Natural killer cell (primary cell): Measurements from ENCODE around the gene KRTCAP3. TPM values are rescaled to one million over a fixed set of nuclear protein-coding genes. Genes with fewer than 3 reads are reported as not detected.

Experiments
- ATAC-seq, 3 donors: fragments of 150-1000 bp in 2 of 3; fragments of 200-7000 bp in 1 of 3; cut with Tn5 transposase; 1 replicate in 1 of 3; 2 replicates in 2 of 3; pipeline ENCODE4 v1.10.0; 2021; ENCODE audit warnings: mild to moderate bottlenecking in 2 of 3, moderate library complexity in 2 of 3
- DNase-seq, 2 donors: peaks; one replicate each; pipeline versions ENCODE4 v3.0.0 to v3.0.0-alpha.2; 2013 to 2021; ENCODE audit warnings: mixed read lengths in 1 of 2
- H3K27ac ChIP-seq: one replicate; pipeline ENCODE4 v1.5.1; 2013; ENCODE audit warnings: mild to moderate bottlenecking, low read length
- H3K27me3 ChIP-seq: one replicate; pipeline ENCODE4 v1.6.1; 2013; ENCODE audit warnings: low read length; ENCODE audit not compliant: control insufficient read depth, insufficient read depth
- H3K36me3 ChIP-seq: one replicate; pipeline ENCODE4 v1.6.1; 2013; ENCODE audit warnings: low read length; ENCODE audit not compliant: control insufficient read depth, insufficient read depth
- H3K4me1 ChIP-seq: one replicate; pipeline ENCODE4 v1.6.1; 2013; ENCODE audit warnings: low read length; ENCODE audit not compliant: control insufficient read depth, insufficient read depth
- H3K4me3 ChIP-seq: one replicate; pipeline ENCODE4 v1.5.1; 2013; ENCODE audit warnings: low read length
- H3K9me3 ChIP-seq: one replicate; pipeline ENCODE4 v1.6.1; 2013; ENCODE audit warnings: low read length; ENCODE audit not compliant: control insufficient read depth, insufficient read depth
- H3K27ac Mint-ChIP-seq, 2 donors: one replicate each; pipeline ENCODE4 v1.8.0; 2022; ENCODE audit warnings: mild to moderate bottlenecking in 2 of 2, mixed read lengths in 2 of 2, moderate library complexity in 1 of 2
- H3K27me3 Mint-ChIP-seq, 2 donors: one replicate each; pipeline ENCODE4 v1.8.0; 2022; ENCODE audit warnings: low read depth in 2 of 2, mixed read lengths in 2 of 2
- H3K36me3 Mint-ChIP-seq: one replicate; pipeline ENCODE4 v1.8.0; 2022; ENCODE audit warnings: mixed read lengths
- H3K4me1 Mint-ChIP-seq, 2 donors: one replicate each; pipeline ENCODE4 v1.8.0; 2022; ENCODE audit warnings: mixed read lengths in 2 of 2
- H3K4me3 Mint-ChIP-seq: one replicate; pipeline ENCODE4 v1.8.0; 2022; ENCODE audit warnings: mild to moderate bottlenecking, moderate library complexity, mixed read lengths
- H3K9me3 Mint-ChIP-seq, 2 donors: one replicate each; pipeline ENCODE4 v1.8.0; 2022; ENCODE audit warnings: mixed read lengths in 2 of 2
- CTCF ChIP-seq: fragments of 200-600 bp; IDR thresholded peaks from one replicate; pipeline ENCODE4 v1.8.0; 2022; ENCODE audit warnings: antibody characterized with exemption
- WGBS: methylation state at CpG from one replicate; pipeline ENCODE4 v1.1.7; 2013; ENCODE audit warnings: missing lambda C conversion rate; ENCODE audit not compliant: insufficient coverage; 5-methylcytosine and 5-hydroxymethylcytosine counted together
- intact Hi-C: fragments of 100-400 bp; cut with micrococcal nuclease; formaldehyde crosslinking; loops from one replicate; pipeline ENCODE4 v1.14.2; 2022
- total RNA-seq, 4 donors: library from RNA; stranded (reverse); fragments of 120-200 nt in 1 of 4; gene quantifications; one replicate each; pipeline versions ENCODE4 v1.2.3 to v1.2.4, GENCODE V29; 2013 to 2022

The KRTCAP3 gene
- total RNA-seq, 3 donors from 2014 or later (not counting 1 experiment from before 2014, with no cell fraction given), result 4.4 to 8.4 (median 5.1) TPM

DNA sequence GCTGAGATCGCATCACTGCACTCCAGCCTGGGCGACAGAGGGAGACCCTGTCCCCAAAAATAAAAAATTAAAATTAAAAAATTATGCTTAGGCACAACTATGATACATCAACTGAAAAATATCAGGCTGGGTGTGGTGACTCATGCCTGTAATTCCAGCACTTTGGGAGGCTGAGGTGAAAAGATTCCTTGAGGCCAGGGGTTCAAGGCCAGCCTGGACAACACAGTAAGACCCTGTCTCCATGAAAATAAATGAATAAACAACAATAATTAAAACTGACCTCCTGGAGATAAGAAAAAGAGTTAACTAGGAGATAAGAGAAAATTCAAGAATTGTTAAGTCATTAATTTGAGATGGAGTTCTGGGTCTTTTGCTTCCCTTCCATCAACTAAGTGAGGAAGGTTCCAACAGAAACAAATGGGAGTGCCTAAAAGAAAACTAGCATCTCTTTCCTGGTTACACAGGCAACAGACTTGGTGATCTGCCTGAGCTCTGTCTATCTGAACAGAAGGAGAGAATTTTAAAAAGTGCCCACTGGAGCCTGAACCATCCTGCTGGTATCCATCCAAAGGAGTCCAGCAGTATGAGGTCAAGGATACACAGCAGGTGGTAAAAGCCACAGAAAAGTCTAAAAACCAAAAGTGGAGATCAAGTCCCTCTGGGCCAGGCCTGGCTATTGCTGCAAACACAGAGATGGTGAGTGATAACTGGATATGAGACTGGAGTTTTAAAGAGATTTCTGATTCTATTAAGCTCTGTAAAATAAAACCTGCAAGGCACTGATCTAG lies 41.6 kb upstream of the KRTCAP3 start:
- H3K36me3 ChIP-seq, result peaks cover 2% of the 10 kb centered on the region
- no peak for ATAC-seq
- no peak for DNase-seq
- Mint-ChIP-seq H3K27me3 (no peaks in the 10 kb centered on the region), H3K9me3 (no peaks in the 10 kb centered on the region), H3K27ac (peak overlapping the region; percentile 4 to 81), H3K4me3 (no peak overlapping the region), H3K36me3 (no peaks in the 10 kb centered on the region), H3K4me1 (peaks cover 24 to 27% of the 10 kb centered on the region in 2 donors)
- H3K9me3 ChIP-seq, result no peaks in the 10 kb centered on the region
- H3K27ac ChIP-seq, result no peak overlapping the region
- TF ChIP-seq CTCF, result no peak
- WGBS, result 100% methylated on average over 1 of the region's 2 CpGs
- H3K4me1 ChIP-seq, result no peaks in the 10 kb centered on the region
- H3K4me3 ChIP-seq, result no peak overlapping the region
- intact Hi-C loops, result no loop called here
- H3K27me3 ChIP-seq, result no peaks in the 10 kb centered on the region

DNA sequence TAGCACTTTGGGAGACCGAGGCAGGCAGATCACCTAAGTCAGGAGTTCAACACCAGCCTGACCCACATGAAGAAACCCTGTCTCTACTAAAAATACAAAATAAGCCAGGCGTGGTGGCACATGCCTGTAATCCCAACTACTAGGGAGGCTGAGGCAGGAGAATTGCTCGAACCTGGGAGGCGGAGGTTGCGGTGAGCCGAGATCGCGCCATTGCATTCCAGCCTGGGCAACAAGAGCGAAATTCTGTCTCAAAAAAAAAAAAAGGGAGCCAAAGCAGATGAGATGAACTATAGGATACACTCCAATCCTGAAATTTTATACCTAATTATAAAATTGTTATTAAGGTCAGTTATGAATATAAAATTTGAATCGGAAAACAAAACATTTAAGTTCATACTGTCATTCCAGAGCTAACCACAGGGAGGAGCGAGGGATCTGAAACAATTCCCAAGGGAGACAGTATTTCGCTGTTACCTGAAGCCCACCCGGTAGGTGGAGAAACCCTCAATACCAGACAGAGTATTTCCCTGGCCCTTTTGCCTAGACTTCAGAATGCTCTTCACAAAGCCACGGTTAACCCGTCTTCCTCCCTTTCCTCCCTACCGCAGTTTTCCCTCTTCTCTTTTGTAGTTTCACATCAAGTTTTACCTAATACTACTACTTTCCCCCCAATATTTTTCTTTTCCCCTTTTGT lies 34.2 kb upstream of the KRTCAP3 start:
- Histone ChIP-seq H3K4me3 (no peak overlapping the region), H3K27ac (no peak overlapping the region), H3K27me3 (no peaks in the 10 kb centered on the region), H3K36me3 (no peaks in the 10 kb centered on the region), H3K9me3 (no peaks in the 10 kb centered on the region), H3K4me1 (peaks cover 27% of the 10 kb centered on the region)
- H3K9me3 Mint-ChIP-seq, result no peaks in the 10 kb centered on the region
- 58% methylated on average over 15 of the region's 16 CpGs for WGBS
- ATAC-seq (no peak), DNase-seq (peak in 1 of 2 donors; percentile 24)
- H3K27ac Mint-ChIP-seq, result peak overlapping the region; percentile 92 to 93
- H3K36me3 Mint-ChIP-seq, result no peaks in the 10 kb centered on the region
- H3K4me3 Mint-ChIP-seq, result peak overlapping the region; percentile 90
- no peak for TF ChIP-seq CTCF
- intact Hi-C loops, result loop anchor here (2.0 kb wide), 1 partner anchor 81 kb away; the partner anchor contains the start of gene IFT172
- H3K27me3 Mint-ChIP-seq, result peaks cover 9 to 12% of the 10 kb centered on the region in 2 donors
- H3K4me1 Mint-ChIP-seq, result peaks cover 30 to 38% of the 10 kb centered on the region in 2 donors

DNA sequence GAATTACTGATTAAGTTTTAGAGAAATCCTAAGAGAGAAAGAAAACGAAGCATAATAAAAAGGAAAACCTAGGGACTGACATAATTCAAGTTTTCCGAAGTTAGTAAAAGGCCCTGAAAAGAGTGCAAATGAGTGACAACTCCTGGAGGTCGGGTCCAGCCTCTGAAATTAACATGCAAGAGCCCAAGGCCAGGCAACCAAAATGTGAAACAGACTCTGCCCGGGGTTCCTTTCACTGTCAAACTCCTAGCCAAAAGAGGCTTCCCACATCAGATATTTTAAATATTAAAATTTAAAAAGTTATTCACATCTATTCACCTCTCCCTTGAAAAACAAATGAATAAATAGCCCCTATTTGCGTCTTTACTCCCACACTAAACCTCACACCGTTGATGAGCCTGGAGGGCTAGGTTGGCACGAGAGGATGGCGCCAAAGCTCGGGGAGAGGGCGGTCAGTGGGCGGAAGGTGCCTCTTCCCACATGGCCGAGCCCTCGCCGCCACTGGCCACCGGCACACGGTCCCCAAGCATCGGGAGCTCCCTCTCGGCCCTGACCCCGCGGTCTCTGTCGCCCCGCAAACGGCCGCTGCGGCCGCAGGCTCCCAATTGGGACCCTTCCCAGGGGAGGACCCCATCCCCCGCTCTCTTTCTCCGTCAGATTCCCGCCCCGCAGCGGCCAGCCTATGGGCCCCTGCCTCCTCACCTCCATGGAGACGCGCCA lies 33.4 kb upstream of the KRTCAP3 start:
- Mint-ChIP-seq H3K9me3 (no peaks in the 10 kb centered on the region), H3K27ac (peak overlapping the region; percentile 92 to 93), H3K27me3 (peaks cover 10 to 13% of the 10 kb centered on the region in 2 donors), H3K4me3 (peak overlapping the region; percentile 90), H3K36me3 (no peaks in the 10 kb centered on the region), H3K4me1 (peaks cover 30 to 38% of the 10 kb centered on the region in 2 donors)
- H3K27ac ChIP-seq, result peak overlapping the region; percentile 79
- H3K36me3 ChIP-seq, result no peaks in the 10 kb centered on the region
- no peaks in the 10 kb centered on the region for H3K9me3 ChIP-seq
- peaks cover 27% of the 10 kb centered on the region for H3K4me1 ChIP-seq
- under 1% methylated on average over 32 of the region's 33 CpGs for WGBS
- H3K27me3 ChIP-seq, result no peaks in the 10 kb centered on the region
- ATAC-seq, result peak; percentile 6 to 20 (median 7)
- DNase-seq, result peak in 1 of 2 donors; percentile 38
- intact Hi-C loops, result loop anchor here (1.0 to 2.0 kb wide), 4 partner anchors 17 to 80 kb away; partner anchors contain the start of genes EIF2B4, IFT172, NRBP1 and SNX17
- no peak for TF ChIP-seq CTCF
- H3K4me3 ChIP-seq, result peak overlapping the region; percentile 91
